ENCODE measurements around the gene NDUFAF3.
A peak's percentile ranks its signal among the peaks of the same experiment; 100 is the strongest.

Gene NDUFAF3

DNA sequence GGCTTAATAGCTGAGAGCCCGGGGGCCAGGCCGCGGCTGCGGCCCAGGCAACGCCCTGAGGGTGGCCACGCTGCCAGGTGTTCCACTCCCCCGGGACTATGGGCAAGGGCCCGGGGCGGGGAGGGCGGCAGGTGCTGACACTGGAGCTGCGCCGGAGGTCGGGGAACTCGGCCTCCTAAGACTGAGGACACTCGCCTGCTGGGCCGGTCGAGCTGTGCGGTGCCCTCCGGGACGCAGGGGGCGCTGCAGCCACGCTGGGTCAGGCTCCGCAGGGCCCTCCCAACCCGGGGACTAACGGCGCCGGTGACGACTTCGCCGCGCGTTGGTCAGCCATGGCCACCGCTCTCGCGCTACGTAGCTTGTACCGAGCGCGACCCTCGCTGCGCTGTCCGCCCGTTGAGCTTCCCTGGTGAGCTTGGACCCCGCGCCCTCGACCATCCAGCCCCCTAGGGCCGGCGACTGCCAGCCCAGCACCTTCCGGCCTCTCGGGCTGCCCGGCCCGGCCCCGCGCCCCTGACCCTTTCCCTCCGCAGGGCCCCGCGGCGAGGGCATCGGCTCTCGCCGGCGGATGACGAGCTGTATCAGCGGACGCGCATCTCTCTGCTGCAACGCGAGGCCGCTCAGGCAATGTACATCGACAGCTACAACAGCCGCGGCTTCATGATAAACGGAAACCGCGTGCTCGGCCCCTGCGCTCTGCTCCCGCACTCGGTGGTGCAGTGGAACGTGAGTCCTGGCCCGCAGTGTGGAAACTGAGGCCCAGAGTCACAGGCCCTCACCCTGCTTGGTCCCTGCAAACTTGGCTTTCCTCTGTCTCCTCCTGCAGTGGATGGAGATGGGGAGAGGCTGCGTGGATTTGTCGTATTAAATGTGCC lies at the start of gene NDUFAF3 (continued):
- TF ChIP-seq ZBTB8A (tag by site-specific recombination; IDR thresholded peaks at IDR 0.05) (peak; percentile 76), ZNF248 (tag by site-specific recombination; IDR thresholded peaks at IDR 0.05) (no peak), TRIM28 (IDR thresholded peaks at IDR 0.05; ENCODE audit: borderline replicate concordance, low read length) (0 out of 2 replicates have a peak, but pooled peaks have one; percentile 32), ZNF433 (tag by site-specific recombination; IDR thresholded peaks at IDR 0.05; ENCODE audit: low read depth) (no peak), ZNF239 (tag by site-specific recombination; IDR thresholded peaks at IDR 0.05) (peak; percentile 37; the same call in 1 of the 2 replicates), ZNF561 (tag by site-specific recombination; IDR thresholded peaks at IDR 0.05; ENCODE audit: borderline replicate concordance) (peak; percentile 86), ZNF664 (tag by site-specific recombination; IDR thresholded peaks at IDR 0.05) (no peak), ZNF843 (tag by site-specific recombination; IDR thresholded peaks at IDR 0.05) (peak; percentile 71), ZFP69B (tag by site-specific recombination; IDR thresholded peaks at IDR 0.05) (no peak; the same call in none of the 2 replicates), ZNF133 (tag by site-specific recombination; IDR thresholded peaks at IDR 0.05) (no peak), PRDM4 (tag by site-specific recombination; IDR thresholded peaks at IDR 0.05) (peak; percentile 27; the same call in 1 of the 2 replicates), ZFP3 (tag by site-specific recombination; IDR thresholded peaks at IDR 0.05; ENCODE audit: low read depth) (no peak), ZNF292 (tag by site-specific recombination; IDR thresholded peaks at IDR 0.05; ENCODE audit: borderline replicate concordance, low read depth) (no peak), ZNF677 (tag by site-specific recombination; IDR thresholded peaks at IDR 0.05) (no peak), ZNF473 (tag by site-specific recombination; IDR thresholded peaks at IDR 0.05) (peak; percentile 60; the same call in 1 of the 2 replicates), ZNF555 (tag by site-specific recombination; conservative IDR thresholded peaks at IDR 0.05) (no peak), ZNF169 (tag by site-specific recombination; IDR thresholded peaks at IDR 0.05) (no peak; the same call in 1 of the 2 replicates), ZSCAN23 (tag by site-specific recombination; IDR thresholded peaks at IDR 0.05) (no peak), ZNF610 (tag by site-specific recombination; IDR thresholded peaks at IDR 0.05; ENCODE audit: borderline replicate concordance) (peak; percentile 75; the same call in 1 of the 2 replicates), ZNF560 (tag by site-specific recombination; IDR thresholded peaks at IDR 0.05; ENCODE audit: borderline replicate concordance) (no peak), ZNF426 (tag by site-specific recombination; IDR thresholded peaks at IDR 0.05) (no peak), ZBTB1 (tag by site-specific recombination; IDR thresholded peaks at IDR 0.05) (no peak; the same call in 1 of the 2 replicates), ZNF354C (tag by site-specific recombination; IDR thresholded peaks at IDR 0.05; ENCODE audit: borderline replicate concordance, low read depth) (no peak), ZNF626 (tag by site-specific recombination; IDR thresholded peaks at IDR 0.05) (no peak), PRDM1 (tag by site-specific recombination; IDR thresholded peaks at IDR 0.05) (no peak), INSM2 (tag by site-specific recombination; IDR thresholded peaks at IDR 0.05) (0 out of 2 replicates have a peak, but pooled peaks have one; percentile 61), ZNF747 (tag by site-specific recombination; IDR thresholded peaks at IDR 0.05) (no peak)
- TF ChIP-seq, protein P1, sequence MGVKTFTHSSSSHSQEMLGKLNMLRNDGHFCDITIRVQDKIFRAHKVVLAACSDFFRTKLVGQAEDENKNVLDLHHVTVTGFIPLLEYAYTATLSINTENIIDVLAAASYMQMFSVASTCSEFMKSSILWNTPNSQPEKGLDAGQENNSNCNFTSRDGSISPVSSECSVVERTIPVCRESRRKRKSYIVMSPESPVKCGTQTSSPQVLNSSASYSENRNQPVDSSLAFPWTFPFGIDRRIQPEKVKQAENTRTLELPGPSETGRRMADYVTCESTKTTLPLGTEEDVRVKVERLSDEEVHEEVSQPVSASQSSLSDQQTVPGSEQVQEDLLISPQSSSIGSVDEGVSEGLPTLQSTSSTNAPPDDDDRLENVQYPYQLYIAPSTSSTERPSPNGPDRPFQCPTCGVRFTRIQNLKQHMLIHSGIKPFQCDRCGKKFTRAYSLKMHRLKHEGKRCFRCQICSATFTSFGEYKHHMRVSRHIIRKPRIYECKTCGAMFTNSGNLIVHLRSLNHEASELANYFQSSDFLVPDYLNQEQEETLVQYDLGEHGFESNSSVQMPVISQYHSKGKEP (tag by site-specific recombination; IDR thresholded peaks at IDR 0.05), result no peak; the same call in 1 of the 2 replicates
- TF ChIP-seq, protein P2, sequence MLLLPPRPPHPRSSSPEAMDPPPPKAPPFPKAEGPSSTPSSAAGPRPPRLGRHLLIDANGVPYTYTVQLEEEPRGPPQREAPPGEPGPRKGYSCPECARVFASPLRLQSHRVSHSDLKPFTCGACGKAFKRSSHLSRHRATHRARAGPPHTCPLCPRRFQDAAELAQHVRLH (tag by site-specific recombination; IDR thresholded peaks at IDR 0.05), result peak; percentile 62; the same call in 1 of the 2 replicates
- TF ChIP-seq, protein P3, sequence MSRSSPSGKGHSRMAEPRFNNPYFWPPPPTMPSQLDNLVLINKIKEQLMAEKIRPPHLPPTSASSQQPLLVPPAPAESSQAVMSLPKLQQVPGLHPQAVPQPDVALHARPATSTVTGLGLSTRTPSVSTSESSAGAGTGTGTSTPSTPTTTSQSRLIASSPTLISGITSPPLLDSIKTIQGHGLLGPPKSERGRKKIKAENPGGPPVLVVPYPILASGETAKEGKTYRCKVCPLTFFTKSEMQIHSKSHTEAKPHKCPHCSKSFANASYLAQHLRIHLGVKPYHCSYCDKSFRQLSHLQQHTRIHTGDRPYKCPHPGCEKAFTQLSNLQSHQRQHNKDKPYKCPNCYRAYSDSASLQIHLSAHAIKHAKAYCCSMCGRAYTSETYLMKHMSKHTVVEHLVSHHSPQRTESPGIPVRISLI (tag by site-specific recombination; IDR thresholded peaks at IDR 0.05), result no peak
- TF ChIP-seq, protein P4, sequence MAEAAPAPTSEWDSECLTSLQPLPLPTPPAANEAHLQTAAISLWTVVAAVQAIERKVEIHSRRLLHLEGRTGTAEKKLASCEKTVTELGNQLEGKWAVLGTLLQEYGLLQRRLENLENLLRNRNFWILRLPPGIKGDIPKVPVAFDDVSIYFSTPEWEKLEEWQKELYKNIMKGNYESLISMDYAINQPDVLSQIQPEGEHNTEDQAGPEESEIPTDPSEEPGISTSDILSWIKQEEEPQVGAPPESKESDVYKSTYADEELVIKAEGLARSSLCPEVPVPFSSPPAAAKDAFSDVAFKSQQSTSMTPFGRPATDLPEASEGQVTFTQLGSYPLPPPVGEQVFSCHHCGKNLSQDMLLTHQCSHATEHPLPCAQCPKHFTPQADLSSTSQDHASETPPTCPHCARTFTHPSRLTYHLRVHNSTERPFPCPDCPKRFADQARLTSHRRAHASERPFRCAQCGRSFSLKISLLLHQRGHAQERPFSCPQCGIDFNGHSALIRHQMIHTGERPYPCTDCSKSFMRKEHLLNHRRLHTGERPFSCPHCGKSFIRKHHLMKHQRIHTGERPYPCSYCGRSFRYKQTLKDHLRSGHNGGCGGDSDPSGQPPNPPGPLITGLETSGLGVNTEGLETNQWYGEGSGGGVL (tag by site-specific recombination; IDR thresholded peaks at IDR 0.05), result peak; percentile 71
